Measurements from ENCODE around the gene DIS3. TPM values are rescaled to one million over a fixed set of nuclear protein-coding genes. Genes with fewer than 3 reads are reported as not detected.
"Not testable (repeated sequence)": the region's sequence is repeated elsewhere in the genome, so short reads cannot be mapped to it uniquely, and the experiment has no call there.

The DIS3 gene
- total RNA-seq, 1 experiment from 2014 or later = 44.2 TPM

DNA sequence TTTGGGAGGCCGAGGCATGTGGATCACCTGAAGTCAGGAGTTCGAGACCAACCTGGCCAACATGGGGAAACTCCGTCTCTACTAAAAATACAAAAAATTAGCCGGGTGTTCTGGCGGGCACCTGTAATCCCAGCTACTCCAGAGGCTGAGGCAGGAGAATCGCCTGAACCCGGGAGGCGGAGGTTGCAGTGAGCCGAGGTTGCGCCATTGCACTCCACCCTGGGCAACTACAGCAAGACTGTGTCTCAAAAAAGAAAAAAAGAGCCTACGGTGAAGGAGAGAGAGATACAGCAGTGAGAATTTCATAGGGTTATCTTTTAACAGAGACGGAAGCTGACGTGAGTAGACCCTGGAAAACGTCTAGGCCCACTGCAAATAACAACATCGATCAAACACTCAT is 55.5 kb downstream of the DIS3 start:
- H4K20me1 ChIP-seq (ENCODE audit: insufficient read depth); BruUV-seq (replicated peaks); H3K27me3 ChIP-seq (ENCODE audit: insufficient read depth, low read length); RAD21 ChIA-PET (ENCODE audit: low non-redundant PET in 1 of 2, low total read pairs in 2 of 2, uncharacterized antibody in 2 of 2, unreplicated experiment in 2 of 2); H3K9me2 ChIP-seq (ENCODE audit: insufficient read depth); DNase-seq (ENCODE audit: low read depth, low spot score); H3K9me3 ChIP-seq (ENCODE audit: control insufficient read depth in 1 of 2, insufficient read depth in 1 of 2, low read depth in 1 of 2, low read length in 2 of 2); CTCF ChIA-PET; ATAC-seq; H3K27ac ChIP-seq (ENCODE audit: low read depth, low read length); H2AFZ ChIP-seq (ENCODE audit: low read depth, low read length, poor library complexity, severe bottlenecking); POLR2A ChIA-PET: not testable (repeated sequence)
- peak overlapping the region; percentile 93 for H3K4me2 ChIP-seq (ENCODE audit: low read length)
- intact Hi-C loops (cut with micrococcal nuclease) = loop anchor here (5.0 kb wide), 2 partner anchors 56 to 1406 kb away; partner anchors contain the start of genes DIS3, KLF12 and PIBF1
- peak overlapping the region; percentile 86 for H3K9ac ChIP-seq (ENCODE audit: low read length)
- peaks cover 91% of the 10 kb centered on the region for H3K79me2 ChIP-seq (ENCODE audit: insufficient read depth, low read length)
- H3K4me3 ChIP-seq (replicated peaks in 1 of 2; ENCODE audit: low read depth in 1 of 2, low read length in 2 of 2) = peak overlapping the region; percentile 63 to 91
- peaks cover 8 to 24% of the 10 kb centered on the region in 2 experiments for H3K4me1 ChIP-seq (ENCODE audit: control insufficient read depth in 1 of 2, insufficient read depth in 2 of 2, low read length in 2 of 2)
- peaks cover 0 to 15% of the 10 kb centered on the region in 2 experiments; a peak in 2 of 4 replicates for H3K36me3 ChIP-seq (ENCODE audit: control insufficient read depth in 1 of 2, insufficient read depth in 2 of 2, low read length in 2 of 2)

DNA sequence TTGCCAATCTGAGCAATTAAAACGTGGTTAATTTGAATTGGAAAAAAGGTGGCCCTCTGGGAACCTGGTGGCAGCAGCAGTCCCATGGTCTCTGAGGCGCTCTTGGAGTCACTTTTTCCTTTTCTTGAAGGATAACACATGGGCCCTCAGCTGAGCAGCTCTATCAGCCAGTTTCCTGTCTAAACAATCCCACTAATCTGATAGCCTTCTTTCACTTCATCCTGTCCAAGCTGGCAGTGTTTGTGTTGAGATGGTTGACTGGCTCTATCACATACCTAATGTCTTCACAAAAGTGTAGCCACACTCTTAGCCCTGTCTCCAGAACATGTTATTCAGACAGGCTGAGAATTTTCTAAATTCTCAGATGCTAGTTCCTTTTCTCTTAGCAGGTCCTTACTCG is 64.9 kb downstream of the DIS3 start:
- POLR2A ChIA-PET = no interaction called here

More for the DNA sequence above, 64.9 kb downstream of the DIS3 start:
- RAD21 ChIA-PET (ENCODE audit: low non-redundant PET in 1 of 2, low total read pairs in 2 of 2, uncharacterized antibody in 2 of 2, unreplicated experiment in 2 of 2) = no interaction called here
- 0 out of 4 replicates have a peak, but pooled peaks cover 0 to 4% of the 10 kb centered on the region in 2 experiments for H3K36me3 ChIP-seq (ENCODE audit: control insufficient read depth in 1 of 2, insufficient read depth in 2 of 2, low read length in 2 of 2)
- H3K4me1 ChIP-seq (ENCODE audit: control insufficient read depth in 1 of 2, insufficient read depth in 2 of 2, low read length in 2 of 2) = no peaks in the 10 kb centered on the region
- DNase-seq (ENCODE audit: low read depth, low spot score) (no peak), ATAC-seq (no peak)
- H3K9ac ChIP-seq (ENCODE audit: low read length) = no peak overlapping the region
- no peak overlapping the region for H3K4me3 ChIP-seq (replicated peaks in 1 of 2; ENCODE audit: low read depth in 1 of 2, low read length in 2 of 2)
- H3K79me2 ChIP-seq (ENCODE audit: insufficient read depth, low read length) = peaks cover 92% of the 10 kb centered on the region
- no peaks in the 10 kb centered on the region for H3K27me3 ChIP-seq (ENCODE audit: insufficient read depth, low read length)
- CTCF ChIA-PET = no interaction called here
- TF ChIP-seq EZH2 (IDR thresholded peaks at IDR 0.05) = no peak
- TF ChIP-seq, protein P1, sequence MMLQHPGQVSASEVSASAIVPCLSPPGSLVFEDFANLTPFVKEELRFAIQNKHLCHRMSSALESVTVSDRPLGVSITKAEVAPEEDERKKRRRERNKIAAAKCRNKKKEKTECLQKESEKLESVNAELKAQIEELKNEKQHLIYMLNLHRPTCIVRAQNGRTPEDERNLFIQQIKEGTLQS (IDR thresholded peaks at IDR 0.05) = no peak
- no peak for TF ChIP-seq ZNF274 (IDR thresholded peaks at IDR 0.05; ENCODE audit: low read depth, low read length)
- TF ChIP-seq, protein P2, sequence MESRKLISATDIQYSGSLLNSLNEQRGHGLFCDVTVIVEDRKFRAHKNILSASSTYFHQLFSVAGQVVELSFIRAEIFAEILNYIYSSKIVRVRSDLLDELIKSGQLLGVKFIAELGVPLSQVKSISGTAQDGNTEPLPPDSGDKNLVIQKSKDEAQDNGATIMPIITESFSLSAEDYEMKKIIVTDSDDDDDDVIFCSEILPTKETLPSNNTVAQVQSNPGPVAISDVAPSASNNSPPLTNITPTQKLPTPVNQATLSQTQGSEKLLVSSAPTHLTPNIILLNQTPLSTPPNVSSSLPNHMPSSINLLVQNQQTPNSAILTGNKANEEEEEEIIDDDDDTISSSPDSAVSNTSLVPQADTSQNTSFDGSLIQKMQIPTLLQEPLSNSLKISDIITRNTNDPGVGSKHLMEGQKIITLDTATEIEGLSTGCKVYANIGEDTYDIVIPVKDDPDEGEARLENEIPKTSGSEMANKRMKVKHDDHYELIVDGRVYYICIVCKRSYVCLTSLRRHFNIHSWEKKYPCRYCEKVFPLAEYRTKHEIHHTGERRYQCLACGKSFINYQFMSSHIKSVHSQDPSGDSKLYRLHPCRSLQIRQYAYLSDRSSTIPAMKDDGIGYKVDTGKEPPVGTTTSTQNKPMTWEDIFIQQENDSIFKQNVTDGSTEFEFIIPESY (IDR thresholded peaks at IDR 0.05; ENCODE audit: extremely low read depth, insufficient replicate concordance, low read length) = no peak
- no peak for TF ChIP-seq YY1 (IDR thresholded peaks at IDR 0.05; ENCODE audit: extremely low read depth, insufficient replicate concordance, low read depth, low read length)
- no peak for TF ChIP-seq EZH2phosphoT487 (IDR thresholded peaks at IDR 0.05; ENCODE audit: borderline replicate concordance)
- no peak for TF ChIP-seq SIN3A (IDR thresholded peaks at IDR 0.05; ENCODE audit: low read depth)
- TF ChIP-seq POLR2A (IDR thresholded peaks at IDR 0.05; ENCODE audit: borderline replicate concordance, extremely low read depth, insufficient read depth, insufficient read length) = no peak
- no peak for TF ChIP-seq CEBPB (IDR thresholded peaks at IDR 0.05; ENCODE audit: low read depth)
- TF ChIP-seq CBX3 (IDR thresholded peaks at IDR 0.05; ENCODE audit: low read depth) = no peak
- no peaks in the 10 kb centered on the region for H3K9me2 ChIP-seq (ENCODE audit: insufficient read depth)
- H3K27ac ChIP-seq (ENCODE audit: low read depth, low read length) = no peak overlapping the region
- no peaks in the 10 kb centered on the region for H3K9me3 ChIP-seq (ENCODE audit: control insufficient read depth in 1 of 2, insufficient read depth in 1 of 2, low read depth in 1 of 2, low read length in 2 of 2)
- intact Hi-C loops (cut with micrococcal nuclease) = no loop called here
- no peaks in the 10 kb centered on the region for H4K20me1 ChIP-seq (ENCODE audit: insufficient read depth)
- no peak overlapping the region for H2AFZ ChIP-seq (ENCODE audit: low read depth, low read length, poor library complexity, severe bottlenecking)
- no peak overlapping the region for H3K4me2 ChIP-seq (ENCODE audit: low read length)
- BruUV-seq (replicated peaks) = no TSS peak

All from HCT116 (cell line).